Measurements from ENCODE around the gene SPACA4.

DNA sequence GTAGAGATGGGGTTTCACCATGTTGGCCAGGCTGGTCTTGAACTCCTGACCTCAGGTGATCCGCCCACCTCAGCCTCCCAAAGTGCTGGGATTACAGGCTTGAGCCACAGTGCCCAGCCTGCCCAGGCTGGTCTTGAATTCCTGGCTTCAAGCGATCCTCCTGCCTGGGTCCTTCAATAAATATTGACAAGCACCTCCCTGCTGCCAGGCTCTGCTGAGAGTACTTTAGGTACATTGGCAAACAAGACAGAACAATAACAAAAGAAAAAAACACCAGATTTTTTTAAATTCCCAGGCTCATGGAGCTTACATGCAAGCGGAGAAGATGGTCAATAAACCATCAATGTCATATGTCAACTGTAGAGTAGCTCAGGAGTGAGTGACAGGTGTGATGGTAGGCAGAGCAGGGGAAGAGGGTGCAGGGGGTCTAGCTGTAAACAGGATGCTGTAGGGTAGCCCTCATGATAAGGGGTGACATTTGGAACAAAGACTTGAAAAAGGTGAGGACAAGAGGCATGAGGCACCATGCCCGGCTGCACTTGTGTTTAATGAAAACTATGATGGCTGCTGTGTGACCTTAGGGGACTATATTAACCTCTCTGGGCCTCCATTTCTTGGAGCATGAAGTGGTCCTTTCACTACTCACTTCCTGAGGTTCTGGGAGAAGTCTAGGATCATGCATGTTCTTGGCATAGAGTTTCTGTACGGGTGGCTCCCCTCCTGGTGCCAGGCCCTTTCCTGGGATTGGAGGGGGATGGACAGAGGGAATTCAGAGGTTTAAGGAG lies 35.0 kb upstream of the SPACA4 start:
- TF ChIP-seq, protein P1, sequence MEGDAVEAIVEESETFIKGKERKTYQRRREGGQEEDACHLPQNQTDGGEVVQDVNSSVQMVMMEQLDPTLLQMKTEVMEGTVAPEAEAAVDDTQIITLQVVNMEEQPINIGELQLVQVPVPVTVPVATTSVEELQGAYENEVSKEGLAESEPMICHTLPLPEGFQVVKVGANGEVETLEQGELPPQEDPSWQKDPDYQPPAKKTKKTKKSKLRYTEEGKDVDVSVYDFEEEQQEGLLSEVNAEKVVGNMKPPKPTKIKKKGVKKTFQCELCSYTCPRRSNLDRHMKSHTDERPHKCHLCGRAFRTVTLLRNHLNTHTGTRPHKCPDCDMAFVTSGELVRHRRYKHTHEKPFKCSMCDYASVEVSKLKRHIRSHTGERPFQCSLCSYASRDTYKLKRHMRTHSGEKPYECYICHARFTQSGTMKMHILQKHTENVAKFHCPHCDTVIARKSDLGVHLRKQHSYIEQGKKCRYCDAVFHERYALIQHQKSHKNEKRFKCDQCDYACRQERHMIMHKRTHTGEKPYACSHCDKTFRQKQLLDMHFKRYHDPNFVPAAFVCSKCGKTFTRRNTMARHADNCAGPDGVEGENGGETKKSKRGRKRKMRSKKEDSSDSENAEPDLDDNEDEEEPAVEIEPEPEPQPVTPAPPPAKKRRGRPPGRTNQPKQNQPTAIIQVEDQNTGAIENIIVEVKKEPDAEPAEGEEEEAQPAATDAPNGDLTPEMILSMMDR (IDR thresholded peaks at IDR 0.05) = no peak
- TF ChIP-seq IRF2 (CRISPR knock-in tag; IDR thresholded peaks at IDR 0.05; ENCODE audit: borderline replicate concordance, low read depth) (no peak), SP1 (CRISPR knock-in tag; conservative IDR thresholded peaks at IDR 0.05) (no peak), JUN (CRISPR knock-in tag; IDR thresholded peaks at IDR 0.05) (no peak)
- TF ChIP-seq, protein P2, sequence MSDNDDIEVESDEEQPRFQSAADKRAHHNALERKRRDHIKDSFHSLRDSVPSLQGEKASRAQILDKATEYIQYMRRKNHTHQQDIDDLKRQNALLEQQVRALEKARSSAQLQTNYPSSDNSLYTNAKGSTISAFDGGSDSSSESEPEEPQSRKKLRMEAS (CRISPR knock-in tag; IDR thresholded peaks at IDR 0.05) = no peak
- TF ChIP-seq, protein P3, sequence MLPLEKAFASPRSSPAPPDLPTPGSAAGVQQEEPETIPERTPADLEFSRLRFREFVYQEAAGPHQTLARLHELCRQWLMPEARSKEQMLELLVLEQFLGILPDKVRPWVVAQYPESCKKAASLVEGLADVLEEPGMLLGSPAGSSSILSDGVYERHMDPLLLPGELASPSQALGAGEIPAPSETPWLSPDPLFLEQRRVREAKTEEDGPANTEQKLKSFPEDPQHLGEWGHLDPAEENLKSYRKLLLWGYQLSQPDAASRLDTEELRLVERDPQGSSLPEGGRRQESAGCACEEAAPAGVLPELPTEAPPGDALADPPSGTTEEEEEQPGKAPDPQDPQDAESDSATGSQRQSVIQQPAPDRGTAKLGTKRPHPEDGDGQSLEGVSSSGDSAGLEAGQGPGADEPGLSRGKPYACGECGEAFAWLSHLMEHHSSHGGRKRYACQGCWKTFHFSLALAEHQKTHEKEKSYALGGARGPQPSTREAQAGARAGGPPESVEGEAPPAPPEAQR (CRISPR knock-in tag; IDR thresholded peaks at IDR 0.05) = no peak
- TF ChIP-seq, protein P4, sequence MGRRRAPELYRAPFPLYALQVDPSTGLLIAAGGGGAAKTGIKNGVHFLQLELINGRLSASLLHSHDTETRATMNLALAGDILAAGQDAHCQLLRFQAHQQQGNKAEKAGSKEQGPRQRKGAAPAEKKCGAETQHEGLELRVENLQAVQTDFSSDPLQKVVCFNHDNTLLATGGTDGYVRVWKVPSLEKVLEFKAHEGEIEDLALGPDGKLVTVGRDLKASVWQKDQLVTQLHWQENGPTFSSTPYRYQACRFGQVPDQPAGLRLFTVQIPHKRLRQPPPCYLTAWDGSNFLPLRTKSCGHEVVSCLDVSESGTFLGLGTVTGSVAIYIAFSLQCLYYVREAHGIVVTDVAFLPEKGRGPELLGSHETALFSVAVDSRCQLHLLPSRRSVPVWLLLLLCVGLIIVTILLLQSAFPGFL (CRISPR knock-in tag; IDR thresholded peaks at IDR 0.05; ENCODE audit: borderline replicate concordance) = no peak
